HCT116 (cell line): ENCODE results near the gene PCDHGC4.

Source experiments
- CTCF ChIP-seq, 3 experiments: fragments of 200-600 bp in 1 of 3; sonication (generic) in 1 of 3; IDR thresholded peaks in 2 of 3; conservative IDR thresholded peaks in 1 of 3; 2 replicates each; pipeline ENCODE4 v1.5.1; 2012 to 2017; ENCODE audit warnings: low read depth in 2 of 3, low read length in 2 of 3, antibody characterized with exemption in 1 of 3, borderline replicate concordance in 1 of 3, control low read depth in 1 of 3, mild to moderate bottlenecking in 1 of 3, mixed read lengths in 1 of 3, mixed run types in 1 of 3, moderate library complexity in 1 of 3; ENCODE audit not compliant: insufficient read depth in 1 of 3
- EGR1 ChIP-seq: IDR thresholded peaks from 2 replicates; pipeline ENCODE4 v1.6.1; 2012; ENCODE audit warnings: low read depth
- EZH2 ChIP-seq: fragments of 200-600 bp; sonication (generic); IDR thresholded peaks from 2 replicates; pipeline ENCODE4 v1.6.1; 2017; ENCODE audit warnings: antibody characterized with exemption, mixed run types
- POLR2A ChIP-seq: IDR thresholded peaks from 2 replicates; pipeline ENCODE4 v1.7.0; 2011; ENCODE audit warnings: borderline replicate concordance; ENCODE audit not compliant: insufficient read depth, insufficient read length; ENCODE audit errors: extremely low read depth
- POLR2AphosphoS5 ChIP-seq: IDR thresholded peaks from 2 replicates; pipeline ENCODE4 v1.6.1; 2011; ENCODE audit warnings: mild to moderate bottlenecking, low read depth, low read length, moderate library complexity
- RAD21 ChIP-seq: IDR thresholded peaks from 2 replicates; pipeline ENCODE4 v1.6.1; 2012; ENCODE audit warnings: low read depth, mild to moderate bottlenecking
- ZNF274 ChIP-seq: fragments of 200-500 bp; sonication (Bioruptor generic); IDR thresholded peaks from 2 replicates; pipeline ENCODE4 v1.6.1; 2014; ENCODE audit warnings: mild to moderate bottlenecking, low read depth, low read length, inconsistent platforms

- TF ChIP-seq EZH2 (no peak), CTCF (IDR thresholded peaks at IDR 0.05 in 2 of 3, conservative IDR thresholded peaks at IDR 0.05 in 1 of 3; ENCODE audit: borderline replicate concordance in 1 of 3, insufficient read depth in 1 of 3, low read depth in 2 of 3, low read length in 2 of 3) (no peak), POLR2AphosphoS5 (no peak), RAD21 (no peak), POLR2A (no peak), EGR1 (no peak), ZNF274 (no peak)
Observed at GRCh38 chr5:141513627-141514329, 28.9 kb downstream of the PCDHGC4 start.
